Endothelial cell of umbilical vein (primary cell): ENCODE data around the gene GPNMB. TPM values are rescaled to one million over a fixed set of nuclear protein-coding genes. Genes with fewer than 3 reads are reported as not detected.

Experiments used
- BruUV-seq: library from RNA; stranded (reverse); fragments of 400-500 nt; replicated peaks from 2 replicates; lab custom pipeline; 2021; lab: Mats Ljungman, UMichigan
- CTCF ChIA-PET: fragments of 300-600, 350-600 bp; sonication (Branson Sonifier 250); formaldehyde crosslinking; loops from one replicate; lab custom pipeline; 2021; ENCODE audit warnings: antibody characterized with exemption, inconsistent platforms; lab: Charles Lee
- POLR2A ChIA-PET: fragments of 300-600, 350-600 bp; sonication (Branson Sonifier 250); formaldehyde crosslinking; loops from one replicate; lab custom pipeline; 2021; ENCODE audit warnings: antibody characterized with exemption, inconsistent platforms; lab: Charles Lee
- DNase-seq: peaks from one replicate; pipeline ENCODE4 v3.0.0-alpha.2; 2011; ENCODE audit warnings: low read depth, low spot score
- FAIRE-seq: peaks from 2 replicates; lab custom pipeline; 2011; peaks lifted over from hg19 to GRCh38; lab: Jason Lieb, UNC
- H2AFZ ChIP-seq: 2 replicates; pipeline ENCODE4 v1.6.0; 2012; ENCODE audit warnings: low read depth, low read length, control low read depth, inconsistent platforms
- H3K27ac ChIP-seq: 2 replicates; pipeline ENCODE4 v1.5.1; 2011; ENCODE audit warnings: low read depth, mild to moderate bottlenecking, control low read depth, low read length, moderate library complexity; ENCODE audit not compliant: insufficient read depth
- H3K27me3 ChIP-seq, 2 experiments: 2 replicates each; pipeline versions ENCODE4 v1.6.0 to v1.6.1; 2011; ENCODE audit warnings: low read length in 2 of 2, mixed read lengths in 1 of 2; ENCODE audit not compliant: control insufficient read depth in 2 of 2, insufficient read depth in 2 of 2
- H3K36me3 ChIP-seq, 2 experiments: 2 replicates in 1 of 2; 3 replicates in 1 of 2; pipeline ENCODE4 v1.5.1; 2011; ENCODE audit warnings: low read length in 2 of 2, mild to moderate bottlenecking in 1 of 2, moderate library complexity in 1 of 2; ENCODE audit not compliant: control insufficient read depth in 2 of 2, insufficient read depth in 2 of 2; ENCODE audit errors: extremely low read depth in 1 of 2
- H3K4me1 ChIP-seq: 3 replicates; pipeline ENCODE4 v1.5.1; 2011; ENCODE audit warnings: mild to moderate bottlenecking, low read length; ENCODE audit not compliant: control insufficient read depth, insufficient read depth; ENCODE audit errors: extremely low read depth
- H3K4me2 ChIP-seq: 2 replicates; pipeline ENCODE4 v1.6.1; 2011; ENCODE audit warnings: low read length, control low read depth, mixed read lengths; ENCODE audit not compliant: insufficient read depth
- H3K4me3 ChIP-seq, 3 experiments: fragments of 200-600 bp in 1 of 3; sonication (generic), shearing (Covaris generic) in 1 of 3; replicated peaks in 1 of 3; 2 replicates each; pipeline ENCODE4 v1.5.1; 2011 to 2016; ENCODE audit warnings: control low read depth in 3 of 3, low read length in 3 of 3, mild to moderate bottlenecking in 2 of 3, inconsistent platforms in 1 of 3, low read depth in 1 of 3, moderate library complexity in 1 of 3; ENCODE audit not compliant: insufficient read depth in 1 of 3
- H3K79me2 ChIP-seq: 2 replicates; pipeline ENCODE4 v1.6.0; 2012; ENCODE audit warnings: low read length, inconsistent platforms; ENCODE audit not compliant: control insufficient read depth, insufficient read depth
- H3K9ac ChIP-seq: replicated peaks from 2 replicates; pipeline ENCODE3; 2011; ENCODE audit warnings: low read length, control low read depth; ENCODE audit not compliant: insufficient read depth; ENCODE audit errors: extremely low read depth
- H3K9me1 ChIP-seq: replicated peaks from 3 replicates; pipeline ENCODE4 v1.6.0; 2011; ENCODE audit warnings: mild to moderate bottlenecking, low read length; ENCODE audit not compliant: control insufficient read depth, insufficient read depth; ENCODE audit errors: extremely low read depth
- H3K9me3 ChIP-seq: replicated peaks from 2 replicates; pipeline ENCODE4 v1.5.1; 2012; ENCODE audit warnings: low read length, inconsistent platforms; ENCODE audit not compliant: control insufficient read depth, insufficient read depth
- H4K20me1 ChIP-seq: replicated peaks from 2 replicates; pipeline ENCODE3; 2011; ENCODE audit warnings: mild to moderate bottlenecking, low read length; ENCODE audit not compliant: control insufficient read depth, insufficient read depth; ENCODE audit errors: extremely low read depth
- CTCF ChIP-seq, 2 donors: IDR thresholded peaks; 1 replicate in 1 of 2; 2 replicates in 1 of 2; pipeline ENCODE4 v1.5.1; 2011; ENCODE audit warnings: low read length in 2 of 2, mild to moderate bottlenecking in 2 of 2, moderate library complexity in 2 of 2, control low read depth in 1 of 2, inconsistent platforms in 1 of 2, low read depth in 1 of 2; ENCODE audit not compliant: insufficient read depth in 1 of 2; ENCODE audit errors: extremely low read depth in 1 of 2
- EZH2 ChIP-seq: IDR thresholded peaks from 2 replicates; pipeline ENCODE4 v1.6.1; 2012; ENCODE audit warnings: borderline replicate concordance, low read depth, mild to moderate bottlenecking, moderate library complexity, low read length, inconsistent platforms; ENCODE audit not compliant: severe bottlenecking
- GATA2 ChIP-seq: IDR thresholded peaks from 2 replicates; pipeline ENCODE4 v1.7.0; 2011; ENCODE audit warnings: low read depth, mild to moderate bottlenecking, moderate library complexity, mixed read lengths, low read length; ENCODE audit not compliant: insufficient read length, insufficient read depth
- JUN ChIP-seq: IDR thresholded peaks from 2 replicates; pipeline ENCODE4 v1.6.1; 2011; ENCODE audit warnings: borderline replicate concordance, low read depth; ENCODE audit not compliant: insufficient read length, insufficient read depth
- MYC ChIP-seq: IDR thresholded peaks from one replicate; pipeline ENCODE4 v1.6.1; 2011; ENCODE audit warnings: mild to moderate bottlenecking, low read depth, low read length
- POLR2A ChIP-seq: IDR thresholded peaks from 2 replicates; pipeline ENCODE4 v1.6.1; 2012; ENCODE audit warnings: low read depth, mild to moderate bottlenecking, control low read depth, low read length
- POLR2AphosphoS5 ChIP-seq: IDR thresholded peaks from 2 replicates; pipeline ENCODE4 v1.6.1; 2012; ENCODE audit warnings: low read depth, mild to moderate bottlenecking, control low read depth, low read length, moderate library complexity; ENCODE audit not compliant: insufficient read depth
- dilution Hi-C: fragments of 300-500 bp; cut with MboI; formaldehyde crosslinking; loops from one replicate; pipeline ENCODE4 v1.15.0; 2019; ENCODE audit warnings: low sequenced_read_pairs; ENCODE audit not compliant: extremely low pct_ligation_motif_present
- intact Hi-C: fragments of 100-400 bp; cut with micrococcal nuclease; formaldehyde crosslinking; loops from one replicate; pipeline ENCODE4 v1.10.0; 2022
- polyA plus RNA-seq, 4 experiments: library from polyadenylated mRNA; depleted of rRNA in 3 of 4; stranded (reverse) in 3 of 4; unstranded in 1 of 4; fragments of >200 nt; gene quantifications; 2 replicates each; pipeline versions ENCODE4 v1.2.1 to v1.2.3, GENCODE V29; 2011 to 2012; ENCODE audit warnings: missing spikeins in 1 of 4
- total RNA-seq: library from RNA; stranded (reverse); gene quantifications from 2 replicates; pipeline ENCODE4 v1.2.3, GENCODE V29; 2021

Gene GPNMB
- total and polyA plus RNA-seq, 2 donors (not counting 3 experiments of a cell fraction or from before 2014, with no cell fraction given): 0.29 to 0.33 TPM

- Histone ChIP-seq H3K9ac (no peak overlapping the region), H3K4me2 (no peak overlapping the region), H3K79me2 (no peaks in the 10 kb centered on the region), H3K27me3 (peaks cover 15 to 42% of the 10 kb centered on the region in 2 experiments), H3K27ac (no peak overlapping the region), H2AFZ (no peak overlapping the region), H3K9me1 (no peaks in the 10 kb centered on the region), H4K20me1 (no peaks in the 10 kb centered on the region), H3K4me3 (no peak overlapping the region), H3K9me3 (no peaks in the 10 kb centered on the region), H3K36me3 (no peaks in the 10 kb centered on the region), H3K4me1 (no peaks in the 10 kb centered on the region)
- BruUV-seq: no TSS peak
- dilution Hi-C loops: no loop called here
- POLR2A ChIA-PET: no interaction called here
- no peak for DNase-seq
- CTCF ChIA-PET: interaction anchor here (1.8 kb wide), 1 partner anchor 12 kb away, joined by 5 read pairs; no protein-coding TSS in a partner anchor
- no peak for TF ChIP-seq MYC
- intact Hi-C loops: no loop called here
- no peak for FAIRE-seq
Measured at GRCh38 chr7:23256731-23257130, 10.2 kb downstream of the GPNMB start.

DNA sequence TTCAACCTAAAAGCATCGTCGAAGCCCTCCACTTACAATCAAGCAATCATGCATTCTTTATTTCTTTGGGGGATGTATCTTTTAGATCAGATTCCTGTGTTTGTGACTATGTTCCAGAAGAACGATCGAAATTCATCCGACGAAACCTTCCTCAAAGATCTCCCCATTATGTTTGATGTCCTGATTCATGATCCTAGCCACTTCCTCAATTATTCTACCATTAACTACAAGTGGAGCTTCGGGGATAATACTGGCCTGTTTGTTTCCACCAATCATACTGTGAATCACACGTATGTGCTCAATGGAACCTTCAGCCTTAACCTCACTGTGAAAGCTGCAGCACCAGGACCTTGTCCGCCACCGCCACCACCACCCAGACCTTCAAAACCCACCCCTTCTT lies 13.8 kb downstream of the GPNMB start:
- Histone ChIP-seq H4K20me1 (no peaks in the 10 kb centered on the region), H3K4me3 (no peak overlapping the region), H3K36me3 (no peaks in the 10 kb centered on the region), H3K9me1 (no peaks in the 10 kb centered on the region), H3K27me3 (peaks cover 7 to 16% of the 10 kb centered on the region in 2 experiments), H3K79me2 (no peaks in the 10 kb centered on the region), H3K27ac (no peak overlapping the region), H3K9me3 (no peaks in the 10 kb centered on the region), H3K9ac (no peak overlapping the region), H3K4me2 (no peak overlapping the region), H2AFZ (no peak overlapping the region), H3K4me1 (no peaks in the 10 kb centered on the region)
- ChIA-PET POLR2A (no interaction called here), CTCF (interaction anchor here (0.8 to 8.2 kb wide), 4 partner anchors 12 to 286 kb away, joined by 3 to 55 read pairs (median 6); no protein-coding TSS in a partner anchor)
- TF ChIP-seq POLR2AphosphoS5: no peak
- TF ChIP-seq JUN: no peak
- no peak for TF ChIP-seq POLR2A
- no peak for TF ChIP-seq CTCF (IDR thresholded peaks at IDR 0.05; ENCODE audit: extremely low read depth in 1 of 2, insufficient read depth in 1 of 2, low read depth in 1 of 2, low read length in 2 of 2)
- no peak for TF ChIP-seq MYC
- no peak for TF ChIP-seq GATA2
- no peak for TF ChIP-seq EZH2
- intact Hi-C loops: loop anchor here (10.0 kb wide), 1 partner anchor 736 kb away; no protein-coding TSS in a partner anchor
- DNase-seq: no peak
- no peak for FAIRE-seq
- no TSS peak for BruUV-seq
- dilution Hi-C loops: no loop called here
